Right atrium auricular region (tissue), 2 donors: Measurements from ENCODE around the gene UBIAD1. TPM values are rescaled to one million over a fixed set of nuclear protein-coding genes. Genes with fewer than 3 reads are reported as not detected.
"Not testable (repeated sequence)": the region's sequence is repeated elsewhere in the genome, so short reads cannot be mapped to it uniquely, and the experiment has no call there.

Experiments used
- DNase-seq: peaks from one replicate; pipeline ENCODE4 v3.0.0-alpha.2; 2019; ENCODE audit warnings: low spot score
- H3K27ac ChIP-seq, 2 donors: fragments of 200-600 bp; sonication (generic); 1 replicate in 1 of 2; 2 replicates in 1 of 2; pipeline ENCODE4 v1.5.1; 2016 to 2019
- H3K27me3 ChIP-seq, 2 donors: fragments of 200-600 bp; sonication (generic); one replicate each; pipeline versions ENCODE4 v1.5.1 to v1.6.0; 2017 to 2019
- H3K36me3 ChIP-seq: fragments of 200-600 bp; sonication (generic); one replicate; pipeline ENCODE4 v1.5.1; 2016
- H3K4me1 ChIP-seq, 2 donors: fragments of 200-600 bp; sonication (generic); one replicate each; pipeline versions ENCODE4 v1.5.1 to v1.6.0; 2017 to 2019
- H3K4me3 ChIP-seq, 2 donors: fragments of 200-600 bp; sonication (generic); 1 replicate in 1 of 2; 2 replicates in 1 of 2; pipeline ENCODE4 v1.5.1; 2017 to 2019; ENCODE audit warnings: mild to moderate bottlenecking in 1 of 2, moderate library complexity in 1 of 2
- H3K9me3 ChIP-seq, 2 donors: fragments of 200-600 bp; sonication (generic); one replicate each; pipeline ENCODE4 v1.5.1; 2019
- CTCF ChIP-seq, 2 donors: fragments of 200-600 bp; sonication (generic); IDR thresholded peaks; one replicate each; pipeline ENCODE4 v1.5.1; 2019; ENCODE audit warnings: antibody characterized with exemption in 2 of 2
- total RNA-seq, 2 donors: library from RNA; depleted of rRNA; stranded (reverse); fragments of >200 nt; gene quantifications; one replicate each; pipeline ENCODE4 v1.1.0, GENCODE V29; 2016

Gene UBIAD1
- total RNA-seq, 2 donors from 2014 or later: 12.0 to 13.9 TPM

GRCh38 chr1:11291049-11291448 lies 18.1 kb downstream of the UBIAD1 start:
- H3K4me1 ChIP-seq: no peaks in the 10 kb centered on the region
- H3K36me3 ChIP-seq: peaks cover 12% of the 10 kb centered on the region
- no peak for TF ChIP-seq CTCF (IDR thresholded peaks at IDR 0.05)
- no peak for DNase-seq
- no peaks in the 10 kb centered on the region for H3K27me3 ChIP-seq
- no peak overlapping the region for H3K4me3 ChIP-seq
- H3K9me3 ChIP-seq: no peaks in the 10 kb centered on the region
- no peak overlapping the region for H3K27ac ChIP-seq

GRCh38 chr1:11293856-11294255 lies 20.9 kb downstream of the UBIAD1 start:
- H3K36me3 ChIP-seq: no peaks in the 10 kb centered on the region

GRCh38 chr1:11294951-11295350 lies 22.0 kb downstream of the UBIAD1 start:
- TF ChIP-seq CTCF (IDR thresholded peaks at IDR 0.05): no peak
- no peaks in the 10 kb centered on the region for H3K9me3 ChIP-seq
- no peak for DNase-seq
- no peaks in the 10 kb centered on the region for H3K27me3 ChIP-seq
- H3K4me1 ChIP-seq: no peaks in the 10 kb centered on the region
- H3K4me3 ChIP-seq: no peak overlapping the region
- H3K27ac ChIP-seq: no peak overlapping the region
- H3K36me3 ChIP-seq: no peaks in the 10 kb centered on the region

More at GRCh38 chr1:11293856-11294255, 20.9 kb downstream of the UBIAD1 start:
- Histone ChIP-seq H3K9me3 (no peaks in the 10 kb centered on the region), H3K4me3 (no peak overlapping the region), H3K4me1 (no peaks in the 10 kb centered on the region), H3K27me3 (no peaks in the 10 kb centered on the region), H3K27ac (no peak overlapping the region)
- DNase-seq: no peak
- TF ChIP-seq CTCF (IDR thresholded peaks at IDR 0.05): no peak

- Histone ChIP-seq H3K36me3 (no peaks in the 10 kb centered on the region), H3K27me3 (no peaks in the 10 kb centered on the region), H3K9me3 (no peaks in the 10 kb centered on the region), H3K27ac (no peak overlapping the region), H3K4me3 (no peak overlapping the region), H3K4me1 (no peaks in the 10 kb centered on the region)
- TF ChIP-seq CTCF (IDR thresholded peaks at IDR 0.05): no peak
- no peak for DNase-seq
Observed at GRCh38 chr1:11295905-11296304, 22.9 kb downstream of the UBIAD1 start.

GRCh38 chr1:11297774-11298173 lies 24.8 kb downstream of the UBIAD1 start:
- not testable (repeated sequence) for H3K36me3 ChIP-seq, H3K4me1 ChIP-seq, H3K9me3 ChIP-seq, H3K27ac ChIP-seq, DNase-seq, H3K27me3 ChIP-seq, H3K4me3 ChIP-seq

- H3K27ac ChIP-seq: no peak overlapping the region
- H3K4me1 ChIP-seq: no peaks in the 10 kb centered on the region
- H3K27me3 ChIP-seq: no peaks in the 10 kb centered on the region
- DNase-seq: no peak
- TF ChIP-seq CTCF (IDR thresholded peaks at IDR 0.05): no peak
- no peaks in the 10 kb centered on the region for H3K9me3 ChIP-seq
- H3K4me3 ChIP-seq: no peak overlapping the region
- no peaks in the 10 kb centered on the region for H3K36me3 ChIP-seq
Observed at GRCh38 chr1:11298390-11299224, 25.6 kb downstream of the UBIAD1 start.
